Pancreas (tissue), 10 donors: Measurements from ENCODE around the gene UQCC2. TPM values are rescaled to one million over a fixed set of nuclear protein-coding genes. Genes with fewer than 3 reads are reported as not detected.

Experiments
- ATAC-seq, 4 donors: fragments of 200-7000 bp; cut with Tn5 transposase; one replicate each; pipeline versions ENCODE4 v1.8.0 to v1.9.1; 2020; ENCODE audit warnings: mild to moderate bottlenecking in 4 of 4, moderate library complexity in 4 of 4
- DNase-seq, 6 donors: peaks; one replicate each; pipeline ENCODE4 v3.0.0-alpha.2; 2020
- FAIRE-seq: peaks from 2 replicates; lab custom pipeline; 2012; peaks lifted over from hg19 to GRCh38; lab: Jason Lieb, UNC
- H3K27ac ChIP-seq, 4 donors: fragments of 200-600 bp; sonication (generic); 1 replicate in 3 of 4; 2 replicates in 1 of 4; pipeline versions ENCODE4 v1.5.0 to v1.8.0; 2020
- H3K27me3 ChIP-seq, 4 donors: fragments of 200-600 bp; one replicate each; pipeline ENCODE4 v1.8.0; 2021
- H3K36me3 ChIP-seq, 3 donors: fragments of 200-600 bp; sonication (generic) in 1 of 3; one replicate each; pipeline versions ENCODE4 v1.5.0 to v1.8.0; 2020 to 2021
- H3K4me1 ChIP-seq, 3 donors: fragments of 200-600 bp; one replicate each; pipeline ENCODE4 v1.8.0; 2021
- H3K4me3 ChIP-seq, 4 donors: fragments of 200-600 bp; sonication (generic) in 2 of 4; one replicate each; pipeline versions ENCODE4 v1.5.0 to v1.8.0; 2020 to 2021
- H3K9me3 ChIP-seq, 4 donors: fragments of 200-600 bp; one replicate each; pipeline ENCODE4 v1.8.0; 2021
- CTCF ChIP-seq, 4 donors: fragments of 200-600 bp; sonication (generic) in 3 of 4; IDR thresholded peaks; one replicate each; pipeline versions ENCODE4 v1.5.0 to v1.8.0; 2021; ENCODE audit warnings: antibody characterized with exemption in 4 of 4
- WGBS, 2 donors: extraction: QIAGEN DNeasy Blood & Tissue Kit; methylation state at CpG; one replicate each; pipeline ENCODE4 v1.1.7; 2013; 5-methylcytosine and 5-hydroxymethylcytosine counted together
- intact Hi-C, 3 donors: fragments of 100-400 bp; cut with DNase I; formaldehyde crosslinking; loops; one replicate each; pipeline versions ENCODE4 v1.11.1 to v1.14.2; 2022
- polyA plus RNA-seq, 2 donors: library from polyadenylated mRNA; stranded (reverse); fragments of 200-250 nt; gene quantifications; one replicate each; pipeline ENCODE4 v1.2.3, GENCODE V29; 2013
- total RNA-seq, 6 donors: library from RNA; stranded (reverse); fragmentation: NEBNext Ultra II Directional in 4 of 6; extraction: Animal tissue kit (Norgen Biotek cat#: 25700) in 4 of 6; gene quantifications; one replicate each; pipeline versions ENCODE4 v1.2.1 to v1.2.4, GENCODE V29; 2021 to 2023
- donor health status: healthy with polysubstance abuse.
- donor health status: DM: no; HTN: no; CAD: no; lungs with moderate emphysema.
- donor health status: DM: no; HTN: no; CAD: no.
- donor health status: control.
- donor health status: control.
- donor health status: Bipolar disorder and iron deficiency.
- donor health status: DM: yes; HTN: yes; CAD: no.
- donor health status: DM: no; HTN: no; CAD: no.
- donor health status: DM: no; HTN: no; CAD: no.
- donor health status: DM: yes; HTN: yes; CAD: no.

The UQCC2 gene
- total and polyA plus RNA-seq, 8 donors = 13.9 to 58.9 (median 28.6) TPM

GRCh38 chr6:33695451-33695887, 16.0 kb downstream of the UQCC2 start:
- TF ChIP-seq CTCF (IDR thresholded peaks at IDR 0.05) = no peak
- H3K9me3 ChIP-seq = no peaks in the 10 kb centered on the region
- no peak overlapping the region for H3K27ac ChIP-seq
- H3K27me3 ChIP-seq = no peaks in the 10 kb centered on the region
- no peaks in the 10 kb centered on the region for H3K4me1 ChIP-seq
- peak in 1 of 6 donors; percentile 55 for DNase-seq
- no peak overlapping the region for H3K4me3 ChIP-seq
- intact Hi-C loops = no loop called here
- peaks cover 0 to 30% (median 0%) of the 10 kb centered on the region in 3 donors for H3K36me3 ChIP-seq
- WGBS, 2 donors = 86 to 88% methylated on average over 16 of the region's 16 CpGs
- ATAC-seq = no peak
- FAIRE-seq = no peak

- no peak for FAIRE-seq
- Histone ChIP-seq H3K27me3 (no peaks in the 10 kb centered on the region), H3K27ac (peak overlapping the region in 1 of 4 donors; percentile 22), H3K36me3 (peaks cover 0 to 30% (median 0%) of the 10 kb centered on the region in 3 donors), H3K4me3 (no peak overlapping the region), H3K4me1 (no peaks in the 10 kb centered on the region), H3K9me3 (no peaks in the 10 kb centered on the region)
- TF ChIP-seq CTCF (IDR thresholded peaks at IDR 0.05) = no peak
- ATAC-seq = no peak
- intact Hi-C loops = loop anchor here in 1 of 3 donors (5.0 kb wide), 1 partner anchor 103 kb away; no protein-coding TSS in a partner anchor
- DNase-seq = no peak
- 90 to 92% methylated on average over 5 of the region's 5 CpGs for WGBS, 2 donors
These were observed 16.5 kb downstream of the UQCC2 start for GRCh38 chr6:33694977-33695376.

GRCh38 chr6:33694401-33694931, 17.0 kb downstream of the UQCC2 start:
- Histone ChIP-seq H3K9me3 (no peaks in the 10 kb centered on the region), H3K4me1 (no peaks in the 10 kb centered on the region), H3K36me3 (peaks cover 0 to 30% (median 0%) of the 10 kb centered on the region in 3 donors), H3K4me3 (no peak overlapping the region), H3K27me3 (no peaks in the 10 kb centered on the region), H3K27ac (peak overlapping the region in 1 of 4 donors; percentile 22)
- TF ChIP-seq CTCF (IDR thresholded peaks at IDR 0.05) = no peak
- FAIRE-seq (no peak), DNase-seq (peak in 1 of 6 donors; percentile 41), ATAC-seq (peak in 3 of 4 donors; percentile 12 to 41 (median 28))
- intact Hi-C loops = loop anchor here in 1 of 3 donors (5.0 kb wide), 1 partner anchor 102 kb away; no protein-coding TSS in a partner anchor
- 68 to 72% methylated on average over 19 of the region's 19 CpGs for WGBS, 2 donors

GRCh38 chr6:33693186-33694105, 18.1 kb downstream of the UQCC2 start:
- intact Hi-C loops = loop anchor here in 1 of 3 donors (5.0 kb wide), 1 partner anchor 101 kb away; no protein-coding TSS in a partner anchor
- Histone ChIP-seq H3K4me3 (no peak overlapping the region), H3K9me3 (no peaks in the 10 kb centered on the region), H3K36me3 (peaks cover 0 to 36% (median 0%) of the 10 kb centered on the region in 3 donors), H3K27ac (no peak overlapping the region), H3K4me1 (no peaks in the 10 kb centered on the region), H3K27me3 (no peaks in the 10 kb centered on the region)
- FAIRE-seq = no peak
- 80 to 83% methylated on average over 28 of the region's 28 CpGs for WGBS, 2 donors
- no peak for ATAC-seq
- no peak for TF ChIP-seq CTCF (IDR thresholded peaks at IDR 0.05)
- peak in 1 of 6 donors; percentile 34 for DNase-seq
